HCT116 (cell line): ENCODE data around the gene ASCL5. TPM values are rescaled to one million over a fixed set of nuclear protein-coding genes. Genes with fewer than 3 reads are reported as not detected.

Experiments
- ATAC-seq: fragments of 200-7000 bp; cut with Tn5 transposase; 2 replicates; pipeline ENCODE4 v1.9.1; 2020; ENCODE audit warnings: mild to moderate bottlenecking, moderate library complexity
- BruUV-seq: library from RNA; stranded (reverse); fragments of 400-500 nt; replicated peaks from 2 replicates; lab custom pipeline; 2021; lab: Mats Ljungman, UMichigan
- CTCF ChIA-PET: fragments of 300-600 bp; sonication (Branson Sonifier 250); formaldehyde crosslinking; loops from one replicate; lab custom pipeline; 2021; ENCODE audit warnings: antibody characterized with exemption; lab: Charles Lee
- POLR2A ChIA-PET: fragments of 300-600, 350-600 bp; sonication (Branson Sonifier 250); formaldehyde crosslinking; loops from one replicate; lab custom pipeline; 2021; ENCODE audit warnings: antibody characterized with exemption; lab: Charles Lee
- RAD21 ChIA-PET, 2 experiments: fragments of 300-600 bp; sonication (Branson Sonifier 250); formaldehyde crosslinking; loops; one replicate each; lab custom pipeline; 2023; ENCODE audit warnings: low total read pairs in 2 of 2; ENCODE audit not compliant: uncharacterized antibody in 2 of 2, unreplicated experiment in 2 of 2, low non-redundant PET in 1 of 2; lab: Charles Lee
- DNase-seq: peaks from one replicate; pipeline ENCODE4 v3.0.0-alpha.2; 2010; ENCODE audit warnings: low read depth, low spot score
- H2AFZ ChIP-seq: fragments of 200-600 bp; shearing (Covaris generic), sonication (generic); 2 replicates; pipeline ENCODE4 v1.6.1; 2017; ENCODE audit warnings: low read depth, mixed run types, mixed read lengths, antibody characterized with exemption, low read length; ENCODE audit not compliant: poor library complexity, severe bottlenecking
- H3K27ac ChIP-seq: 2 replicates; pipeline ENCODE4 v1.5.1; 2012; ENCODE audit warnings: low read depth, low read length
- H3K27me3 ChIP-seq: fragments of 200-600 bp; sonication (generic); 2 replicates; pipeline ENCODE4 v1.6.1; 2016; ENCODE audit warnings: mixed run types, low read length, mixed read lengths; ENCODE audit not compliant: insufficient read depth
- H3K36me3 ChIP-seq, 2 experiments: fragments of 200-500 bp in 1 of 2; fragments of 200-600 bp in 1 of 2; sonication (Bioruptor generic) in 1 of 2; sonication (generic) in 1 of 2; 2 replicates each; pipeline versions ENCODE4 v1.5.1 to v1.6.1; 2014 to 2016; ENCODE audit warnings: low read length in 2 of 2, inconsistent platforms in 1 of 2, mixed read lengths in 1 of 2, mixed run types in 1 of 2; ENCODE audit not compliant: insufficient read depth in 2 of 2, control insufficient read depth in 1 of 2
- H3K4me1 ChIP-seq, 2 experiments: fragments of 200-600 bp in 1 of 2; sonication (generic) in 1 of 2; 2 replicates each; pipeline versions ENCODE4 v1.5.1 to v1.6.1; 2012 to 2017; ENCODE audit warnings: low read length in 2 of 2, inconsistent platforms in 1 of 2, mild to moderate bottlenecking in 1 of 2, mixed read lengths in 1 of 2, mixed run types in 1 of 2, moderate library complexity in 1 of 2; ENCODE audit not compliant: insufficient read depth in 2 of 2, control insufficient read depth in 1 of 2
- H3K4me2 ChIP-seq: fragments of 200-600 bp; sonication (generic); 2 replicates; pipeline ENCODE4 v1.6.1; 2017; ENCODE audit warnings: mixed run types, low read length, mixed read lengths
- H3K4me3 ChIP-seq, 2 experiments: fragments of 200-600 bp in 1 of 2; sonication (generic) in 1 of 2; replicated peaks in 1 of 2; 2 replicates each; pipeline ENCODE4 v1.5.1; 2011 to 2016; ENCODE audit warnings: low read length in 2 of 2, control low read depth in 1 of 2, low read depth in 1 of 2, mild to moderate bottlenecking in 1 of 2, mixed read lengths in 1 of 2, mixed run types in 1 of 2
- H3K79me2 ChIP-seq: fragments of 200-600 bp; sonication (generic); 2 replicates; pipeline ENCODE4 v1.6.1; 2017; ENCODE audit warnings: mild to moderate bottlenecking, mixed run types, low read length, moderate library complexity, mixed read lengths; ENCODE audit not compliant: insufficient read depth
- H3K9ac ChIP-seq: fragments of 200-600 bp; sonication (generic); 2 replicates; pipeline ENCODE4 v1.6.1; 2016; ENCODE audit warnings: low read length, mixed read lengths
- H3K9me2 ChIP-seq: fragments of 200-600 bp; sonication (generic), shearing (Covaris generic); 2 replicates; pipeline ENCODE4 v1.6.1; 2017; ENCODE audit warnings: mixed run types, mild to moderate bottlenecking, moderate library complexity; ENCODE audit not compliant: insufficient read depth
- H3K9me3 ChIP-seq, 2 experiments: fragments of 200-500 bp in 1 of 2; fragments of 200-600 bp in 1 of 2; sonication (Bioruptor generic) in 1 of 2; sonication (generic) in 1 of 2; 2 replicates each; pipeline ENCODE4 v1.6.1; 2014 to 2017; ENCODE audit warnings: low read length in 2 of 2, mixed read lengths in 2 of 2, inconsistent platforms in 1 of 2, low read depth in 1 of 2, mild to moderate bottlenecking in 1 of 2, mixed run types in 1 of 2, moderate library complexity in 1 of 2; ENCODE audit not compliant: control insufficient read depth in 1 of 2, insufficient read depth in 1 of 2
- H4K20me1 ChIP-seq: fragments of 200-600 bp; sonication (generic), shearing (Covaris generic); 2 replicates; pipeline ENCODE4 v1.6.1; 2017; ENCODE audit warnings: mixed run types, mild to moderate bottlenecking, moderate library complexity; ENCODE audit not compliant: insufficient read depth
- CBX3 ChIP-seq: IDR thresholded peaks from 2 replicates; pipeline ENCODE4 v1.6.1; 2012; ENCODE audit warnings: low read depth
- CEBPB ChIP-seq: IDR thresholded peaks from 2 replicates; pipeline ENCODE4 v1.6.1; 2012; ENCODE audit warnings: low read depth
- CTCF ChIP-seq, 3 experiments: fragments of 200-600 bp in 1 of 3; sonication (generic) in 1 of 3; IDR thresholded peaks in 2 of 3; conservative IDR thresholded peaks in 1 of 3; 2 replicates each; pipeline ENCODE4 v1.5.1; 2012 to 2017; ENCODE audit warnings: low read depth in 2 of 3, low read length in 2 of 3, antibody characterized with exemption in 1 of 3, borderline replicate concordance in 1 of 3, control low read depth in 1 of 3, mild to moderate bottlenecking in 1 of 3, mixed read lengths in 1 of 3, mixed run types in 1 of 3, moderate library complexity in 1 of 3; ENCODE audit not compliant: insufficient read depth in 1 of 3
- EZH2 ChIP-seq: fragments of 200-600 bp; sonication (generic); IDR thresholded peaks from 2 replicates; pipeline ENCODE4 v1.6.1; 2017; ENCODE audit warnings: antibody characterized with exemption, mixed run types
- POLR2A ChIP-seq: IDR thresholded peaks from 2 replicates; pipeline ENCODE4 v1.7.0; 2011; ENCODE audit warnings: borderline replicate concordance; ENCODE audit not compliant: insufficient read depth, insufficient read length; ENCODE audit errors: extremely low read depth
- POLR2AphosphoS5 ChIP-seq: IDR thresholded peaks from 2 replicates; pipeline ENCODE4 v1.6.1; 2011; ENCODE audit warnings: mild to moderate bottlenecking, low read depth, low read length, moderate library complexity
- SIN3A ChIP-seq: IDR thresholded peaks from 2 replicates; pipeline ENCODE4 v1.6.1; 2012; ENCODE audit warnings: low read depth
- SP1 ChIP-seq: IDR thresholded peaks from 2 replicates; pipeline ENCODE4 v1.6.1; 2012; ENCODE audit warnings: low read depth
- SRF ChIP-seq: IDR thresholded peaks from 2 replicates; pipeline ENCODE4 v1.6.1; 2012; ENCODE audit warnings: low read depth
- YY1 ChIP-seq: IDR thresholded peaks from 2 replicates; pipeline ENCODE4 v1.6.1; 2011; ENCODE audit warnings: low read length, low read depth, moderate library complexity, mild to moderate bottlenecking; ENCODE audit not compliant: insufficient replicate concordance; ENCODE audit errors: extremely low read depth
- ZNF274 ChIP-seq: fragments of 200-500 bp; sonication (Bioruptor generic); IDR thresholded peaks from 2 replicates; pipeline ENCODE4 v1.6.1; 2014; ENCODE audit warnings: mild to moderate bottlenecking, low read depth, low read length, inconsistent platforms
- intact Hi-C: fragments of 100-400 bp; cut with micrococcal nuclease; formaldehyde crosslinking; loops from 2 replicates; pipeline ENCODE4 v1.10.0; 2022
- total RNA-seq: library from RNA; stranded (reverse); gene quantifications from one replicate; pipeline ENCODE4 v1.2.1, GENCODE V29; 2021; ENCODE audit not compliant: unreplicated experiment

The ASCL5 gene
- total RNA-seq, 1 experiment from 2014 or later, result 0.15 TPM

GRCh38 chr1:201104141-201104540, 22.8 kb downstream of the ASCL5 start:
- H3K9me2 ChIP-seq, result no peaks in the 10 kb centered on the region
- H3K36me3 ChIP-seq, result no peaks in the 10 kb centered on the region
- no peaks in the 10 kb centered on the region for H3K27me3 ChIP-seq
- intact Hi-C loops, result no loop called here
- no peak overlapping the region for H3K9ac ChIP-seq
- RAD21 ChIA-PET, result no interaction called here
- no TSS peak for BruUV-seq
- POLR2A ChIA-PET, result no interaction called here
- TF ChIP-seq POLR2AphosphoS5 (no peak), EZH2 (no peak), ZNF274 (no peak), YY1 (no peak), CBX3 (no peak), SP1 (no peak), SIN3A (no peak), CTCF (IDR thresholded peaks at IDR 0.05 in 2 of 3, conservative IDR thresholded peaks at IDR 0.05 in 1 of 3; ENCODE audit: borderline replicate concordance in 1 of 3, insufficient read depth in 1 of 3, low read depth in 2 of 3, low read length in 2 of 3) (no peak), CEBPB (no peak), SRF (no peak), POLR2A (no peak)
- no peaks in the 10 kb centered on the region for H4K20me1 ChIP-seq
- H3K4me1 ChIP-seq, result no peaks in the 10 kb centered on the region
- H3K4me3 ChIP-seq, result no peak overlapping the region
- H3K27ac ChIP-seq, result no peak overlapping the region
- ATAC-seq (no peak), DNase-seq (no peak)
- H3K79me2 ChIP-seq, result no peaks in the 10 kb centered on the region
- H3K9me3 ChIP-seq, result no peaks in the 10 kb centered on the region
- CTCF ChIA-PET, result interaction anchor here (1.6 kb wide), 1 partner anchor 126 kb away, joined by 3 read pairs; no protein-coding TSS in a partner anchor
- no peak overlapping the region for H3K4me2 ChIP-seq
- H2AFZ ChIP-seq, result no peak overlapping the region
